Dedifferentiated amniotic fluid mesenchymal stem cell (primary cell): ENCODE measurements around the gene FSD1L.
A peak's percentile ranks its signal among the peaks of the same experiment; 100 is the strongest.

Experiments used
- DNase-seq: peaks from one replicate; pipeline ENCODE4 v3.0.0-alpha.2; 2016; ENCODE audit errors: extremely low spot score

Gene FSD1L

DNA sequence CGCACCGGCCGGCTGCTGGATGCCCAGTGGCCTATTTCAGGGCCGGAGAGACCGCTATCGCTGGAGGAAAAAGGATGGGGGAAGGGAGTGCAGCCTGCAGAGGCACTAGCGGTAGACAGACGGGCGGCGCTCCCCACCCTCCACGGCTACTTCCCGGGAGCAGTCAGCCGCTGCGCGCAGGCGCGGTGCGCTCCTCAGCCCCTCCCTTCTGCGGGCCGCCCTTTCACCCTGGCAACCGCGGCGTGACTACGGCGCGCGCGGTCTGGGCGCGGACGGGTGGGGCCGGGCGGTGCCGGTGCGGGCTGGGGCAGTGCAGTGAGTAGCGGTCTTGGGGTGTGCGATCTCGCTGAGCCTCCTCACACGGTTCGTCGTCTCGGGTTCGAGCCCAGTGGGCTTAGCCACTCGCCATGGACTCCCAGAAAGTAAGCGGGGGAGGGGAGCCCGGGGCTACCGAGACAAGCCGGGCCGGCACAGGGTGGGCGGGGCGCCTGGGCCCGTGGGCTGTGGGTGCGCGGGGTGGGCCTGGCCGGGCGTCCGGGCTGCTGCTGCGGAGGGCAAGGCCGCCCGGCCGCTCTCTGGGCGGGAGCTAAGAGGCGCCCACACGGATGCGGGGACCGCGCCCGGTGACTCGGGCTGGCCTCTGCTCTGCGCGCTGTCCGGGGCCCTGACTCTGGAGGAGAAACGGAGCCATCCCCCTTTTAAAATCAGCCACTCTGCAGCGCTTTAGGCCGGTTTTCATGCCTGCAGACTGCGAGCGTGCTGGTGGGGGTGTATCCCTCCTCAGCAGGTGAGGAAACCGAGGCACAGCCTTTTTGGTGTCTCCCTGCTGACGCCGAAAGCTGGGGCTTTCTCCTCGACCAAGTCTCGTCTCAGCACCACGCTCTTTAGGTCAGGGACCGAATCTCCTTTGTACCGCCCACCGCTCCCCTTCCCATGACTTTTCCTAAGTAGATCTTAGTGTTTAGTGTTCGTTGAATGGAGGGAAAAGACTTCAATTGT is at the start of gene FSD1L:
FSD1L (plus strand) TSS at position 221 of the 999 bp plus-strand sequence; CDS start at position 408, 187 bp downstream.
- DNase-seq, result peak; percentile 76

DNA sequence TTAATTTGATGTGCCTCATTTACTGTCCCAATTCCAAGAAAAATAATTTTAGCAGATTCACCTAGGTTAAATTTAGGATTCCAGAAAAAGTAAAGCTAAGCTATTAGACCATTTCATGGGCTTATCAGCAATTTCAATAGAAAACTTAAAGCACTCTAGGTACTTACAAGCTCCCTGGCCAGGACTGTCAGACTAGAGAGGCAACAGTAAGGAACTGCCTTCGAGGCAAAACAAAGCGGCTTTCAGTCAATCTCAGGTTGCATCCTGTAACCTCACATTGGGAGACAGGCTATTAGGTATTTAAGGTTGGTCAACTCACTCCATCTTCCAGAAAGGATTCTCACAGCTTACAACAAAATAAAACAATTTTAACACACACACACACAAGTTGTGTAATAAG is 48.7 kb upstream of the FSD1L start:
- no peak for DNase-seq

DNA sequence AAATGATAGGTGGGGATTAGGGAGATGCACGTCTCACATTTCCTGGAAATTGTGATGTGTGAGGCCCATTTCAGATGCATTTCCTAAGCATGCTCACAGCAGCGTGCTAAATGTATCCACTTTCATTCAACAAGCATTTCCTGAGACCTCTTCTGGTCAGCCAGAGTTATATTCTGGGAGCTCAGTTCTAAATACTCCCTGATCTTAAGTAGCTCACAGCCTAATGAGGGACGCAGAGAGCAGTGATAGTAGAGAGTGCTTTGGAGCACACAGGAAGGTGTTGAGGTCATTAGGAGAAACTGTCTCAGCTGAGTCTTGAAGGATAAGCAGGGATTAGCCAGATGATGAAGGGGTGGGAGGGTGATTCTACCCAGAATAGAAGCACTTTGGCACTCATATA is 46.2 kb upstream of the FSD1L start:
- peak; percentile 39 for DNase-seq

DNA sequence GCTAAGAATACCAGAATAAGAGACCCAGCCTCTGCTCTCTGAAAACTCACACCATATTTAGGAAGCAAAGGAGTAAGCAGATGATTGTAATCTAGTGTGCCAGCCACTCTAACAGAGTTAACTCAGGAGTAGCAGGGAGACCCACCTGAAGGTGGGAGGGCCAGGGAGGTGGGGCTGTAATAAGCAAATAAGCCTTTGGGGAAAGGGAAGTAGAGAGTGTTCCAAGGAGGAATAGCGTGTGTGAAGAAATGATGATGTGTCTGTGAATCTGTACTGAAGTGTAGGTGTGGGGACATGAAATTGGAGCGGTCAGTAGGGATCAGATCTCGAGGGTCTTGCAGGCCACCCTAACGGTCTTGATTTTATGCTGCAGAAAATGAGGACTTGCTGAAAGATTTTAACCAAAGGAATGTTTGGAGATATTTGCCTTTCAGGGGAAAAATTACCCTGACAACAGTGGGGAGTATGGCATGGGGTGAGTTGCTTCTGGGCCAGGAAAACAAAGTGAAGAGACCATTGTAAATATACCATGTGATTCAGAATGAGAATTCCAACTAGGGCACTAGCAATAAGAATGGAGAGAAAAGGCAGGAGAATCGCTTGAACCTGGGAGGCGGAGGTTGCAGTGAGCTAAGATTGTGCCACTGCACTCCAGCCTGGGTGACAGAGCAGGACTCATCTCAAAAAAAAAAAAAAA is 44.1 kb upstream of the FSD1L start:
- DNase-seq, result no peak

DNA sequence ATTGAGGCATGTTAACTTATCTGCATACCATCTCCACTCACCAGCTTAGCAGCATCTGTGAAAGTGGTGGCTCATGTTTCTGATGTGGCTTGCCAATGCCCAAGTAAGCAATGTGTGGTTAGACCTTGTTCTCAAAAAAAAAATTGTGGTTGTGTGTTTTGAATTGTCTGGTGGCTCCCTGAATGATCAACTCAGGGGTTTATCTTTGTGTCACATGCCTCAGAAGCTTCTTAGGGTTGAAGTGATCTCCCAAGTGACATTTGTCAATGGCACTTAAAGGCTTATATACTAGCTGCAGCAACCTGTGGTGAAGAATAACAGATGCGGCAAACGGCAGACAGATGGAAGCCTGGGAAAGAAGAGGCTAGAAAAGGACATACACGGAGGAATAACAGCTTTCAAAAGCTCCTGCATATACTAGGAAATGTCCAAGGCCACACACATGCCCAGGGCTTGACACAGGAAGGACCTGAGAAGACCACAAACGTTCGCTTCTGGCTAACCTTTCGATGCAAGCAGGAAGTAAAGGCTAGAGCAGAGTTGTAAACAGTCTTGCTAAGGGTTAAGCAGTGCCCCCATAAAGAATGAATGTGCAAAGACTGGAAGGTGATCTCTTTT is 42.2 kb upstream of the FSD1L start:
- DNase-seq, result no peak

DNA sequence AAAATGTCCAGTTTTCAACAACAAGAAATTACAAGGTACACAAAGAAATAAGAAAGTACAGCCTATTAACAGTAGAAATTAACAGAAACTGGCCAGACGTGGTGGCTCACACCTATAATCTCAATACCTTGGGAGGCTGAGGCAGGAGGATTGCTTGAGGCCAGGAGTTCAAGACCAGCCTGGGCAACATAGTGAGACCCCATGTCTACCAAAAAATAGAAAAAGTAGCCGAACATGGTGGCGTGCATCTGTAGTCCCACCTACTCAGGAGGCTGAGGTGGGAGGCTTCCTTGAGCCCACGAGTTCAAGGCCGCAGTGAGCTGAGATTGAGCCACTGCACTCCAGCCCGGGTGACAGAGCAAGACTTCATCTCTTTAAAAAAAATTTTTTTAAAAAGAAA is 41.5 kb upstream of the FSD1L start:
- DNase-seq, result no peak

DNA sequence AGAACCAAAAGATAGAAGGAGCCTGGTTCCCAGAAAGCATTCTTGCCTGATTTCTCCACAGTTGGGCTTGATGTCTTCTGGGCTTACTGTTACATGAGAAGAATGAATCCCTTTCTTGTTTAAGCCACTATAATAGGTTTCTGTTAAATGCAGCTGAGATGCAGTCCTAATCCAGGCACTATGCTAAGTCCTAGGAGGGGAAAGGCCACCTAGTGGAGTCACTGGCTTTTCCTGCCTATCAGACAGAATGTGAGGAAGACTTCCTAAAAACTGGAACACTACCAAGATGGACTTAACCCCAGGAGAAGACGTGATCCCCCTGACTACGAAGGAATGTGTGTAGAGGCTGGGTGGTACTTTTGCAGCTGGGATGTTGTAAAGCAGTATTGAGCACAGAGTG is 34.3 kb upstream of the FSD1L start:
- DNase-seq, result no peak

DNA sequence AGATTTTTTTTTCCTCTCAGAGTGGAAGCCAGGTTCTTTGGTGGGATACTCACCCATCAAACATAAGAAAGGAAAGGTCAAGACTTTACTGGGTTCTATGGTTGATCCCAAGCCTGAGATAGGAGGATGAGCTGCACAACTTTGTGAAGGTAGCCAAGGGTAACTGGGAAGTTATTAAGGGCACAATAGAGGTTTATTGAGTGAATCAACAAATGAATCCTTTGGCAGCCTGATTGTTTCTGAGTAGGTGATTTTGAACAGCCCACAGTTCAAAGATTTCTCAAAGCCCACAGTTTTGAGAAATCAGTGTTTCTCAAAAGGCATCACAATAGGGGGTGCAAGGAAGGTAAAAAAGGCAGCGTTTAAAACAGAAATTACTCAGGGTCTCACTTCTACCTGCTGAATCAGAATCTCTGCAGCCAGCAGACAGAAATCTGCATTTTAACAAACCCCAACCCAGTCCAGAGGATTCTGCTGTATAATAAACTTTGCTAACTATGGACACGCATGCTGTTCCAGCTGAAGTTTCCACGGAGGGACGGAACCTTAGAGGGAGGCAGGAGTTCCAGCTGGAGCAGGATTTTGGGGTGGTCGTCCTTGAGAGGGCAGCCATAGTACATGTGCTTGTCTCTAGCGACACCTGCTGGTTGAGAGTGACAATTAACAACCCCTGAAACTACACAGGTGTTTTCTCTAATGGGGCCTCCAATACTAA is 32.7 kb upstream of the FSD1L start:
- peak; percentile 35 for DNase-seq

DNA sequence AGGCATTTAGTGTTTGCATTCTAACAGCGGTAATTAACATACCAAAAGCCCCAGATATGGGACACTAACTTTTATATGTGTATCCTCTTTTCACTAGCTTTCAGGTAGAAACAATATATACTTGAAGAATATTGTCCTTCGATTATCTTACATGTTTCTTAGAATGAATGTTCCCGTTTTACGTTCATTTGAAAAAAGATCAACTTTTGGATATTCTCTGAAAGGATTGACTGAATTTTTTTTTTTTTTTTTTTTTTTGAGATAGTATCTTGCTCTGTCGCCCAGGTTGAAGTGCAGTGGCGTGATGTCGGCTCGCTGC is 32.2 kb upstream of the FSD1L start:
- no peak for DNase-seq

DNA sequence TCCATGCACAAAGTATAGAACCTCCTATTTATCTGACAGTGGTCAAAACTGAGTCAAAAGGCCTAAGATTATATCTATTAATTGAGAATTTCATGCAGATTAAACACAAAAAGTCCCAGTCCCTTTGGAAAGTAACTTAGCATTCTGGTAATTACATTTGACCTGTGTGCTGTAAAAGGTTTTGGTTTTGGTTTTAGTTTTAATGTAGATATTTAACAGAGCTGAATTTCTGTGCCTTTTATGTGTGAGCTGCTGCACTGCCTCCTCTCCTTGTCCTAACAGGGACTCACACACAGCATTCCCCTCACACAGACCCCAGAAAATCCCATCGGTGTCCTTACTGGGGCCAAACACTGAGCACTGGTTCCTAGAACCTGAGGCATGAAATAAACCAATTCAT is 31.0 kb upstream of the FSD1L start:
- no peak for DNase-seq

DNA sequence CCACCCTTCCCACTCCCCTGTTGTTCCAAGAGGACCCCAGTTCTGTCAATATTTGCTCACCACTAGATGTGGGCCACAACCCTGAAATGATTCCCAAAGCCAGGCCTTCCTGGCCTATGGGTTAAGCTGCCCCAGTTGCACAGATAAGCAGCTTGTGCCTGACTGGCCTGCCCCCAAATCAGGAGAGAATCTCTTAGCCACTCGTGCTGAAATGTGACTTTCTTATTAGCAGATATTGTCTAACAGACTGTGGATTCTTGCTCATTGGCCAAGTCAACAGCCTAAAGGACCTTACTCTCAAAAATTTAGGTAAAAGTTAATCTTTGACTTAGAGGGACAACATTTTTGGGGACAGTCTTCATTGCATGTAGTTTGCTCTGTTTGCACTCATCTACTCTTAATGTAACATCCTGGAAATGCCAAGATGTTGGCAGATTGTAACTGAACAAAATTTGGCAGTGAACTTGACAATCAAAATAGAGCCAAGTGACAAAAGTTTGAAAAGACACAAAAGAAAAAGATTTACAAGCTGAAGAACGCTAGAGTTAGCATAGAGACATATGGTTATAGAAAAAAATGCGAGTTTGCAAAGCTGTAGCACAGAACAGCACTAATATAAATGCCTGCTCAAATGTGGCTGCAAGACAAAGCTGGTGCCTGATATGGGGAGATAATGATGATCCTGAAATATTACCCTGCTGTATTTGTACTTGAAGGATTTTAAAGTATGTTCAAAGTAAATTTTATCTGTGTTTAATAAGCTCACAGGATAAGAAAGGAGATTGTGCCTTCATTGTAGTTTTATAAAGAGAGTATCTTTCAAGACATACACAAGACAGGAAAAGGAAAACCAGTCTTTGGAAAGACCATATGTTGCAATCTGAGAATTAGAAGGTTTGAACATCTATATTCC is 29.0 kb upstream of the FSD1L start:
- DNase-seq, result no peak

DNA sequence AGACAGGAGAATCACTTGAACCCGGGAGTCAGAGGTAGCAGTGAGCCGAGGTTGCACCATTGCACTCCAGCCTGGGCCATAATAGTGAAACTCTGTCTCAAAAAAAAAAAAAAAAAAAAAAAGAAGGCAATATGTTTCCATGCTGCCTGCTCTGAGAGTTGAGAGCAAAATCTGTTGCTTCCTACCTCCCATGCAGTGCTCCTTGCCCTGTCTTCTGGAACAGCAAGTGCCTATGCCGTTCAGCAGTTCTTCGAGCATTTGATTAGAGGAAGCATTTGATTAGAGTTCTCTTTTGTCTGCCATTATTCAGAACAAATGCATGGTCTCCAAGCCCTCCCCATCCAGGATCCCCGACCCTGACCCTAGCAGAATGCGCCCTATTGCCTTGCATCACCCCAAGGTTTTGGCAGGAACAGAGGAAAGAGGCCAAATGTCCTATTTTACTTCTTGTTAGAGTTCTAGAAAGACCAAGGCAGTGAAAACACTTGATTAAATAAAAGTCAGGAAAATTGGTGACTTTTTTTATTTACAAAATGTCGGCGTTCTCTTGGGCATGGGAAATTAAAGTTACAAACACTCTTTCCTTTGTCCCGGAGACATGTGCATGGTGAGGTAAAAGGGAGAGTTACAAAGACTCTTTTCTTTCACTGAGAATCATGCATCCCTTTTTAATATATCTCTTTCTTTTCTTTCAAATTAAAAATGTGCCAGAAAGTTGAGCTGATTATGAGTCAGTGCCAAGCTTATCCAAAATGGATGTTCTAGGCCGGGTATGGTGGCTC is 27.8 kb upstream of the FSD1L start:
- DNase-seq, result no peak

DNA sequence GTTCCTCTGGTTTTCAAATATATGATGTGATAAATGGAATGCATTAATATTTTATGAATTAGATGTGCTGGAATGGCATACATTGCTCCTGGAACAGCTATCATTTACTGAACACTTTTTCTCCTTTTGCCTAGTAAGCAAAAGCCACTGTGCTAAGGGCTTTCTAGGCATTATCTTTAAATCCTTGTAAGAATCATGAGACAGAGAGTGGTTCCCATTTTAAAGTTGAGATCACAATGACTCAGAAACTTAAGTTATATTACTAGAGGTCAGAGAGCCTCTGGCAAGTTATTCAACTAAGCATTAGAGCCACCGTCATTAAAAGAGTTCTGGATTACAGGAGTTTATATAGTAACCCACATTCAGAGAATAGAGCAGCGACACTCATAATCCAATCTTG is 26.7 kb upstream of the FSD1L start:
- no peak for DNase-seq

DNA sequence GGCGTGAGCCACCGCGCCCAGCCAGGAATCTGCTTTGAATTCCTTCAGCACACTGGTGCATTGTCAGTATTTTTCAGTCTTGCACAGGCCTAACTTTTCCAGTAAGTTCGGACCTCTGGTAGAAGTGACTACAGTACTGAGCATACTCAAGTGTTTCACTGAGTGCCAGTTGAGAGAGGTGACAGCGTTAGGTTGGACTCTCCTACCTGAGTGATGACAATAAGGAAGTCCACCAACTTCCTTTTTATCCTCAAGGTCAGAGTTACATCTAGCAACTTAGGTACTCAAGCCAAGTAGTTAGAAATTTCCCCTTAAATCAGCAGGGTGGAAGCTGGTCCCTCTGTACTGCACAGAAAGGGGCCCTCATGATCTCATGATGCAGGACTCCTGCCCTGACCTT is 26.0 kb upstream of the FSD1L start:
- DNase-seq, result no peak

DNA sequence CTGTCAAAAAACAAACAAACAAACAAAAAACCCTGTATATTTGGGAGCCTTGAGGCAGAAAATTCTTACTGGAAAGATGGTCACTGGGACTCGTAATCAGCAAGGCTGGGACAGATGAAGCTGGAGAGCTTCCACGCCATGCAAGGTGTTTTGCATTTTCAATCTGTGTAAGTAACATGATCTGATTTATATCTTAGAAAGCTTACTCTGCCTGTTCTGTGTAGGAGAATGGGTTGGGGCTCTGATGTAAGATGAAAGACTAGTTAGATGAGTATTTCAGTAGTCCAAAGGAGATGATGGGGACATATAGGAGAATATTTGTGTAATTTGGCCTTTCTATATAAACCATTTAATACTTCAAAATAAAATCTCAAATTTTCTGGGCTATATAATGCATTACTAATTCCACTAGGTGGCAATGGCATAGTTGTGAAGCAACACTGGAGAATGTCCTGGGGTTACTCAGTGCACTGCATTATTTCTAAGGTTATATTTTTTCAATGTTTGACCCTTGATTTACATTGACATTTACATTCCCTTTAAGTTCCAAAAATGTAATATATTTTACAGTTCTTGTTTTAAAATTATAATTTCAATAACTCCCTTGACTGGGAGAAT is 21.9 kb upstream of the FSD1L start:
- no peak for DNase-seq

DNA sequence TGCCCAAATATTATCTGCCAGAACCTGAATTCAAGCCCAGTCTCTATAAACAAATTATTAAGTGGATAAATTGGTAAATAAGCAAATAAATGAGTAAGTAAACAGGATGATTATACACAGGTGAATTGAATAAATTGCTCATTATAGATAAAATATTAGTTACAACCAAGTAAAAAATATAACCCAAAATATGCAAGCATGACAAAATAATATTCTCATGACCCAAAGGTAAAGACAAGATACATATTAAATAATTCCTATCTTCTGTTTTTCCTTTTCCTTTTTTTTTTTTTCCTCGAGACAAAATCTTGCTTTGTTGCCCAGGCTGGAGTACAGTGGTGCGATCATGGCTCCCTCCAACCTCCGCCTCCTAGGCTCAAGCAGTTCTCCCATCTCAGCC is 21.2 kb upstream of the FSD1L start:
- DNase-seq, result no peak

DNA sequence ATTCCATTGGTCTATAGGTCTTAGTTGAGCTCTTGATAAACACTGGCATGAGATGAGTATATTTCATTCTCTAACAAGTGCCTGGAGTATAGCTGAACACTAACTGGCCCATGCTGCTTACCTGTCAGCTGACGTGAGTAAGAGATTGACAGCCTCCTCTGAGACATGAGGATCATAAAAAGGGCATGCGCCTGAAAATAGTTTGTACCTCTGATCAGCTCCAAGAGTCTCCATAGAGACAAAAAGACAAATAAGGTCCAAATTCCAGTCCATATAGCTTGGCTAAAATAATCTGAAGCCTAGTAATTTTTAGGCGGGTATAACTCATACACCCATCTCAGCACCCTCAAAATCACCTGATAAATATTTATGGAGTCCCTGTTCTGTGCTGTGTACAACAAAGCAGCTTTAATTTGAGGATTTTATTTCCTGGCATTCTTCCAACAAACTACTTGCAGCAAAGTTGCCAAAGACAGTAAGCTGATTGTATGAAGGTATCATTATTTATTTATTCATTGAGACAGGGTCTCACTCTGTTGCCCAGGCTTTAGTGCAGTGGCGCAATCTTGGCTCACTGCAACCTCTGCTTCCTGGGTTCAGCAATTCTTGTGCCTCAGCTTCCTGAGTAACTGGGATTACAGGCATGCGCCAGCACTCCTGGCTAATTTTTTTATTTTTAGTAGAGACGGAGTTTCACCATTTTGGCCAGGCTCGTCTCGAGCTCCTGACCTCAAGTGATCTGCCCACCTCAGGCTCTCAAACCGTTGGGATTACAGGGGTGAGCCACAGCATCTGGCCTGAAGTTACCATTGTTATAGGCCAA is 16.2 kb upstream of the FSD1L start:
- DNase-seq, result no peak

DNA sequence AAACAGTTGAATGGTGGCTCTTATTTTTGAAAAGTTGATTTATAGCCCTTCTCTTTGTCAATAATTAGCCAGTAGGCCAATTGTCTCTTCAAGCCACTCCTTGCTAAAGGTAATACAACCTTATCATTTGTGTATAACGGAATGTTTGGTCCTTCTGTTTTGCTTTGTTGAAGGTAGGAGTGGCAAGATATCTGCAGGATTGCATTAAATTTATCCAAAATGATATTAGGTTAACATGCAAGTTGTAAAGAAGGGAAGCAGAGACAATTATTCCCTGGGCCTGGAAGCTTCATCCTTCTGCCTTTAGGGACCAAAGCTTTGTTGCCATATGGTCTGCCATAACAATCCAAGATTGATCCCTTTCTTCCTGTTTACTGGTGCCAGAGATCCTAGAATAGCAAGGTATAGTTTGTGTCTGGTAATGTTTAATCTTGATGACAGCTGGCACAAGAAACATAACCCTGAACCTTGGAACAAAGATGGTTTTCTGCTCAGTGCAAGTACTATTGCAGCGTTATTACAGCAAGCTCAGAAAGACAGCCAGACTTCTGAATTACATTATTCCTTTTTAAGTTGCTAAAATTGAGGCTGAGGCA is 15.5 kb upstream of the FSD1L start:
- DNase-seq, result no peak

DNA sequence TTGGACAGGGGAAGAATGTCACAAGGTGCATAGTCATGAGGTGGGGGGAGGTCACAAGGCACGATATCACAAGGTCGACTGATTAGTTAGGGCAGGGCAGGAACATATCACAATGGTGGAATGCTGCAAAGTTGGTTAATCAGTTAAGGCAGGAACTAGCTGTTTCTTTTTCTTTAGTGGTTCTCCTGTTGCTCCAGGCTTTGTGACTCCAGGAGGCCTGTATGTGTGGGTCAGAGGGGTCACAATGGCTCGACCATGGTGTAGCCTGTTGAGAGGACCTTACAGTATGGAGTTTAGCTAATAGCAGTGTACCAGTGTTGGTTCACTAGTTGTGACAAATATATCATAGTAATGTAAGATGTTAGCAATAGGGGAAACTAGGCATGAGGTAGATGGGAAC is 12.4 kb upstream of the FSD1L start:
- no peak for DNase-seq
